ENCODE data around the gene SIKE1. TPM values are rescaled to one million over a fixed set of nuclear protein-coding genes. Genes with fewer than 3 reads are reported as not detected.

The SIKE1 gene
- total RNA-seq, 1 experiment from 2014 or later, result 61.9 TPM

DNA sequence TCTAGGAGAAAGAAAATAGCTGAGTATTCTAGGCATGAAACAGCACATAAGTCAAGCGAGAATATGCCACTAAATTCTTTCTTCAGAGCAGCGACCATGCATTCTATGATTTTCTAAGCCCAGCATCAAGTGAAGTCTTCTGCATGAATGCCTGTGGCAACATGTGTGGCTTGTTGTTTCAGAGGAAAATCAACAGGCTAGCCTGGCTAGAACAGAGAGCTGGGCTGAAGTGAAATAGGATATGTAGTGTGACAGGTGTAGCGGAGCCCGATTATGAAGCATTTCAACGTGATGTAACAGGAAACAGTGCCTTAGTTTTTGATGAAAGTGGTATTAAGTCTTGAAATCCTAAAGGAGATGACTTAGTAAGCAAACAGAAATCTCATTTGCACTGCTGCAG, 29.7 kb downstream of the SIKE1 start:
- Histone ChIP-seq H2AFZ (no peak overlapping the region), H3K9me2 (ENCODE audit: insufficient read depth) (no peaks in the 10 kb centered on the region), H3K4me3 (no peak overlapping the region), H3K27me3 (ENCODE audit: insufficient read depth, low read depth) (no peaks in the 10 kb centered on the region), H4K20me1 (ENCODE audit: insufficient read depth) (peaks cover 100% of the 10 kb centered on the region), H3K4me2 (no peak overlapping the region), H3K36me3 (ENCODE audit: low read depth) (peaks cover 71% of the 10 kb centered on the region), H3F3A (ENCODE audit: insufficient read depth, low read depth) (peaks cover 20% of the 10 kb centered on the region; the same call in 1 of the 2 replicates), H3K79me2 (ENCODE audit: low read depth) (peaks cover 100% of the 10 kb centered on the region), H3K27ac (no peak overlapping the region), H3K9me3 (ENCODE audit: insufficient read depth, low read depth) (no peaks in the 10 kb centered on the region), H3K4me1 (replicated peaks; ENCODE audit: insufficient read depth) (peaks cover 17% of the 10 kb centered on the region)
- CTCF ChIA-PET, result no interaction called here
- no TSS peak for BruUV-seq (replicated peaks)
- DNase-seq, result no peak
- no peak for TF ChIP-seq EZH2 (IDR thresholded peaks at IDR 0.05; ENCODE audit: low read depth)
- TF ChIP-seq, protein P1, sequence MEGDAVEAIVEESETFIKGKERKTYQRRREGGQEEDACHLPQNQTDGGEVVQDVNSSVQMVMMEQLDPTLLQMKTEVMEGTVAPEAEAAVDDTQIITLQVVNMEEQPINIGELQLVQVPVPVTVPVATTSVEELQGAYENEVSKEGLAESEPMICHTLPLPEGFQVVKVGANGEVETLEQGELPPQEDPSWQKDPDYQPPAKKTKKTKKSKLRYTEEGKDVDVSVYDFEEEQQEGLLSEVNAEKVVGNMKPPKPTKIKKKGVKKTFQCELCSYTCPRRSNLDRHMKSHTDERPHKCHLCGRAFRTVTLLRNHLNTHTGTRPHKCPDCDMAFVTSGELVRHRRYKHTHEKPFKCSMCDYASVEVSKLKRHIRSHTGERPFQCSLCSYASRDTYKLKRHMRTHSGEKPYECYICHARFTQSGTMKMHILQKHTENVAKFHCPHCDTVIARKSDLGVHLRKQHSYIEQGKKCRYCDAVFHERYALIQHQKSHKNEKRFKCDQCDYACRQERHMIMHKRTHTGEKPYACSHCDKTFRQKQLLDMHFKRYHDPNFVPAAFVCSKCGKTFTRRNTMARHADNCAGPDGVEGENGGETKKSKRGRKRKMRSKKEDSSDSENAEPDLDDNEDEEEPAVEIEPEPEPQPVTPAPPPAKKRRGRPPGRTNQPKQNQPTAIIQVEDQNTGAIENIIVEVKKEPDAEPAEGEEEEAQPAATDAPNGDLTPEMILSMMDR (conservative IDR thresholded peaks at IDR 0.05), result no peak
- intact Hi-C loops (cut with micrococcal nuclease; ENCODE audit: unreplicated experiment), result no loop called here
- POLR2A ChIA-PET (ENCODE audit: unreplicated experiment), result no interaction called here

DNA sequence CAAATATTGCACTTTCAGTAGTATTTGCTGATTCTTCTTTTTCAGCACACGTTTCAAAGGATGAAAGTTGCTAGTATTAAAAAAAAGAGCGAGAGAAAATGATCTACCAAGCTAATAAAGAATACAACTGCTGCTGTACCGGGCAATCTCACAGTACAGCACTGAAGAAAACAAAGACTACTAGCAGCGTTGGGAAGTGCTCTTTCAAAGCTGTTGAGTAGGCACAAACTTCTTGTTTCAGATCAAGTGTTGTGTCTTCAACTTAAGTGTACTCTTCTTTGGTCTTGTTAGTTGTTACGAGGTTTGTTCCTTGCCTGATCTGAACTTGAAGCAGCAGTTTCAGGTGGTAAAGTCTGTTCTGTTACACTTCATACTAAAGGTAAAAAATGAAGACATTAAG, 30.6 kb downstream of the SIKE1 start:
- DNase-seq, result no peak
- Histone ChIP-seq H3K9me3 (ENCODE audit: insufficient read depth, low read depth) (no peaks in the 10 kb centered on the region), H3K79me2 (ENCODE audit: low read depth) (peaks cover 100% of the 10 kb centered on the region), H3K27ac (no peak overlapping the region), H3K9me2 (ENCODE audit: insufficient read depth) (no peaks in the 10 kb centered on the region), H2AFZ (no peak overlapping the region), H3K4me3 (no peak overlapping the region), H3K4me1 (replicated peaks; ENCODE audit: insufficient read depth) (peaks cover 8% of the 10 kb centered on the region), H3K27me3 (ENCODE audit: insufficient read depth, low read depth) (no peaks in the 10 kb centered on the region), H3F3A (ENCODE audit: insufficient read depth, low read depth) (peaks cover 12% of the 10 kb centered on the region; the same call in 1 of the 2 replicates), H3K4me2 (no peak overlapping the region), H4K20me1 (ENCODE audit: insufficient read depth) (peaks cover 100% of the 10 kb centered on the region), H3K36me3 (ENCODE audit: low read depth) (peaks cover 71% of the 10 kb centered on the region)
- no peak for TF ChIP-seq EZH2 (IDR thresholded peaks at IDR 0.05; ENCODE audit: low read depth)
- TF ChIP-seq, protein P1 (conservative IDR thresholded peaks at IDR 0.05), result no peak
- POLR2A ChIA-PET (ENCODE audit: unreplicated experiment), result interaction anchor here (0.5 kb wide), 1 partner anchor 439 kb away, joined by 10 read pairs; no protein-coding TSS in a partner anchor
- intact Hi-C loops (cut with micrococcal nuclease; ENCODE audit: unreplicated experiment), result no loop called here
- no TSS peak for BruUV-seq (replicated peaks)
- CTCF ChIA-PET, result no interaction called here

DNA sequence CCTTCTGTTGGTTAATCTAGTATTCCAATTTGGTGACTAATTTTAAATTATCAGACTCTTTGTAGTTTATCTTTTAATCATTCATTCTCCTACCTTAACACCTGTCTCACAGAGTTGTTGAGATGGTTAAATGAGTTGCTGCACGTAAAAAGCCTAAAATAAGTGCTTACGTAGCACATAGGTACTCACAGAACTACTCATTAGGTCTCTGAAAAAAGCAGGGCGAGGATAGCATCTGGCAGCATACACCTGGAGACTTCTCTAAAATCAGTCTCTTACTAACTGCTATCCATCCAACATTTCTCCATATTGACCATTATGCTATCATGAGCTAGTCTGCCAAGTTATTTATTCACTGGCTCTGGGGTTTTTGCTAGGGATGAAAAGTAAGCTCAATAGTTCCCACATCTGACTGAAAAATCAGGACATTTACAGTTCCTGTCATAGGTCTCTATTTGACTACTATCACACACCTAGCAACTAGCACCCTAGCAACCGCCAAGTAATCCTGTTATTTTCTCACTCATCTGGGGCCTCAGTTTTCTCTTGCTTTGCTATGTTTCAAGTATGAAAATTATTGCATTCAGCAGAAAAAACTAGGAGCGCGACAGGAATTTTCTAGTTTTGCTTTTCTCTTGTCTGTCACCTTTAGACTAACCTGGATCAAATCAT, 33.9 kb downstream of the SIKE1 start:
- Histone ChIP-seq H2AFZ (no peak overlapping the region), H3K4me2 (no peak overlapping the region), H3K36me3 (ENCODE audit: low read depth) (peaks cover 85% of the 10 kb centered on the region), H3K79me2 (ENCODE audit: low read depth) (peaks cover 100% of the 10 kb centered on the region), H4K20me1 (ENCODE audit: insufficient read depth) (peaks cover 100% of the 10 kb centered on the region), H3K4me1 (replicated peaks; ENCODE audit: insufficient read depth) (no peaks in the 10 kb centered on the region), H3F3A (ENCODE audit: insufficient read depth, low read depth) (peaks cover 14% of the 10 kb centered on the region; the same call in 1 of the 2 replicates), H3K27me3 (ENCODE audit: insufficient read depth, low read depth) (no peaks in the 10 kb centered on the region), H3K9me3 (ENCODE audit: insufficient read depth, low read depth) (no peaks in the 10 kb centered on the region), H3K4me3 (no peak overlapping the region), H3K9me2 (ENCODE audit: insufficient read depth) (no peaks in the 10 kb centered on the region), H3K27ac (no peak overlapping the region)
- TF ChIP-seq, protein P1 (conservative IDR thresholded peaks at IDR 0.05), result no peak
- no peak for TF ChIP-seq EZH2 (IDR thresholded peaks at IDR 0.05; ENCODE audit: low read depth)
- no TSS peak for BruUV-seq (replicated peaks)
- DNase-seq, result no peak
- intact Hi-C loops (cut with micrococcal nuclease; ENCODE audit: unreplicated experiment), result no loop called here
- CTCF ChIA-PET, result no interaction called here
- POLR2A ChIA-PET (ENCODE audit: unreplicated experiment), result no interaction called here

All from PC-9 (cell line).